MM.1S (cell line): ENCODE measurements around the gene CD24.

ENCODE experiments used
- DNase-seq: peaks from one replicate; pipeline ENCODE4 v3.0.0-alpha.2; 2015
- H2AFZ ChIP-seq: fragments of 300-600 bp; sonication (generic); 2 replicates; pipeline ENCODE4 v1.6.0; 2016; ENCODE audit warnings: antibody characterized with exemption, low read length
- H3F3A ChIP-seq: fragments of 300-600 bp; sonication (generic); 2 replicates; pipeline ENCODE4 v1.6.1; 2016; ENCODE audit warnings: mild to moderate bottlenecking, antibody characterized with exemption, low read length, moderate library complexity, mixed read lengths; ENCODE audit not compliant: insufficient read depth
- H3K27ac ChIP-seq: fragments of 300-600 bp; sonication (generic); 2 replicates; pipeline ENCODE4 v1.5.1; 2016; ENCODE audit warnings: mild to moderate bottlenecking, low read length
- H3K27me3 ChIP-seq: fragments of 300-600 bp; sonication (generic); replicated peaks from 2 replicates; pipeline ENCODE4 v1.6.0; 2016; ENCODE audit warnings: low read length; ENCODE audit not compliant: insufficient read depth
- H3K36me3 ChIP-seq: fragments of 300-600 bp; sonication (generic); replicated peaks from 2 replicates; pipeline ENCODE4 v1.6.1; 2016; ENCODE audit warnings: mild to moderate bottlenecking, low read length, mixed read lengths; ENCODE audit not compliant: insufficient read depth
- H3K4me1 ChIP-seq: fragments of 300-600 bp; sonication (generic); 2 replicates; pipeline ENCODE4 v1.6.1; 2016; ENCODE audit warnings: low read length, mixed read lengths
- H3K4me2 ChIP-seq: fragments of 300-600 bp; sonication (generic); 2 replicates; pipeline ENCODE4 v1.6.0; 2016; ENCODE audit warnings: low read depth, low read length
- H3K4me3 ChIP-seq: fragments of 300-600 bp; sonication (generic); 2 replicates; pipeline ENCODE4 v1.5.1; 2016; ENCODE audit warnings: low read length, mixed read lengths
- H3K79me2 ChIP-seq: fragments of 300-600 bp; sonication (generic); 2 replicates; pipeline ENCODE4 v1.6.1; 2016; ENCODE audit warnings: mixed run types, low read length, mixed read lengths
- H3K9ac ChIP-seq: fragments of 300-600 bp; sonication (generic); 2 replicates; pipeline ENCODE4 v1.6.1; 2016; ENCODE audit warnings: low read length, mixed read lengths
- H3K9me2 ChIP-seq: fragments of 300-600 bp; sonication (generic); replicated peaks from 2 replicates; pipeline ENCODE4 v1.6.1; 2016; ENCODE audit warnings: mild to moderate bottlenecking, low read length, mixed read lengths; ENCODE audit not compliant: insufficient read depth
- H3K9me3 ChIP-seq: fragments of 300-600 bp; sonication (generic); replicated peaks from 2 replicates; pipeline ENCODE4 v1.6.1; 2016; ENCODE audit warnings: mild to moderate bottlenecking, low read length, mixed read lengths; ENCODE audit not compliant: insufficient read depth
- H4K20me1 ChIP-seq: fragments of 300-600 bp; sonication (generic); 2 replicates; pipeline ENCODE4 v1.6.1; 2016; ENCODE audit warnings: mild to moderate bottlenecking, low read length, moderate library complexity, mixed read lengths; ENCODE audit not compliant: insufficient read depth
- EZH2 ChIP-seq: fragments of 300-600 bp; sonication (generic); optimal IDR thresholded peaks from 2 replicates; pipeline ENCODE3; 2017; ENCODE audit warnings: low read depth, mild to moderate bottlenecking, antibody characterized with exemption, low read length, mixed read lengths
- EZH2phosphoT487 ChIP-seq: fragments of 300-600 bp; sonication (generic); IDR thresholded peaks from 2 replicates; pipeline ENCODE4 v1.6.1; 2018; ENCODE audit warnings: antibody characterized with exemption, low read length
- TF ChIP-seq, protein P1 (sequence below): fragments of 300-600 bp; sonication (generic); IDR thresholded peaks from 2 replicates; pipeline ENCODE4 v1.5.1; 2016; ENCODE audit warnings: antibody characterized with exemption, low read length, mixed read lengths

The CD24 gene

DNA sequence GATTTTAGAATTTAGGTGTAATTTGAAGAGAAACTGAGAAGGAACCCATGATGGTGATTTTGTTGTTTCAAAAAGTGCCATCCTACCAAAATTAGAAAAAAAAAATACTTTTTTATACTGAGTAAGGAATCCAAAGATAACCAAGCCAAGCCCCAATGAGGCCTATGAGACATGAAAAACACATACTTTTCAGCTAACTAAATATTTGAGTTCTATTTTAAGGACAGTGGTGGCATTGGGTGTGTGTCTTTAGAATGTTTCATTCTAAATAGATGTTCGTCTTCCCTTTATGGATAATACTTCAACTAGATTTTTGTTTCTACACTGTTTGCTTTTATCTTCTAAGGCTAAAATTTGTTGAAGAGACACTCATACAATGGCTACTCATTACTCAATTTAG is 9.6 kb downstream of the CD24 start:
- Histone ChIP-seq H3K36me3 (no peaks in the 10 kb centered on the region), H3F3A (no peaks in the 10 kb centered on the region), H3K27ac (no peak overlapping the region), H3K79me2 (no peaks in the 10 kb centered on the region), H3K4me3 (no peak overlapping the region), H3K9ac (no peak overlapping the region), H4K20me1 (no peaks in the 10 kb centered on the region), H3K9me3 (no peaks in the 10 kb centered on the region), H3K4me1 (no peaks in the 10 kb centered on the region), H3K4me2 (no peak overlapping the region), H3K9me2 (no peaks in the 10 kb centered on the region), H2AFZ (no peak overlapping the region), H3K27me3 (no peaks in the 10 kb centered on the region)
- DNase-seq: no peak
- TF ChIP-seq, protein P1, sequence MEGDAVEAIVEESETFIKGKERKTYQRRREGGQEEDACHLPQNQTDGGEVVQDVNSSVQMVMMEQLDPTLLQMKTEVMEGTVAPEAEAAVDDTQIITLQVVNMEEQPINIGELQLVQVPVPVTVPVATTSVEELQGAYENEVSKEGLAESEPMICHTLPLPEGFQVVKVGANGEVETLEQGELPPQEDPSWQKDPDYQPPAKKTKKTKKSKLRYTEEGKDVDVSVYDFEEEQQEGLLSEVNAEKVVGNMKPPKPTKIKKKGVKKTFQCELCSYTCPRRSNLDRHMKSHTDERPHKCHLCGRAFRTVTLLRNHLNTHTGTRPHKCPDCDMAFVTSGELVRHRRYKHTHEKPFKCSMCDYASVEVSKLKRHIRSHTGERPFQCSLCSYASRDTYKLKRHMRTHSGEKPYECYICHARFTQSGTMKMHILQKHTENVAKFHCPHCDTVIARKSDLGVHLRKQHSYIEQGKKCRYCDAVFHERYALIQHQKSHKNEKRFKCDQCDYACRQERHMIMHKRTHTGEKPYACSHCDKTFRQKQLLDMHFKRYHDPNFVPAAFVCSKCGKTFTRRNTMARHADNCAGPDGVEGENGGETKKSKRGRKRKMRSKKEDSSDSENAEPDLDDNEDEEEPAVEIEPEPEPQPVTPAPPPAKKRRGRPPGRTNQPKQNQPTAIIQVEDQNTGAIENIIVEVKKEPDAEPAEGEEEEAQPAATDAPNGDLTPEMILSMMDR: no peak
- TF ChIP-seq EZH2phosphoT487: no peak
- no peak for TF ChIP-seq EZH2

DNA sequence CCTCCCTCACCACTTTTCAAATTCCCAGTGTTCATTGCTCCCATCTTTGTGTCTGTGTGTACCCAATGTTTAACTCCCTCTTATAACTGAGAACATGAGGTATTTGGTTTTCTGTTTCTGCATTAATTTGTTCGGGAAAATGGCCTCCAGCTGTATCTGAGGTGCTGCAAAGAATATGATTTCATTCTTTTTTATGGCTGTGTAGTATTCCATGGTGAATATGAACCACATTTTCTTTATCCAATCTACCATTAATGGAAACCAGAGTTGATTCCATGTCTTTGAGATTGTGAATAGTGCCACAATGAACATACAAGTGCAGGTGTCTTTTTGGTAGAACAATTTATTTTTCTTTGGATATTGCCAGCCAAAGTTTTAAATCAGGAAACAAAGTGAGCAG is 10.4 kb downstream of the CD24 start:
- H3K36me3 ChIP-seq: no peaks in the 10 kb centered on the region
- H3K27ac ChIP-seq: no peak overlapping the region
- no peak overlapping the region for H3K9ac ChIP-seq
- no peak for DNase-seq
- no peak for TF ChIP-seq EZH2phosphoT487
- no peak for TF ChIP-seq EZH2
- TF ChIP-seq, protein P1: no peak
- H3K4me2 ChIP-seq: no peak overlapping the region
- no peaks in the 10 kb centered on the region for H3K79me2 ChIP-seq
- no peaks in the 10 kb centered on the region for H3K9me3 ChIP-seq
- H4K20me1 ChIP-seq: no peaks in the 10 kb centered on the region
- no peaks in the 10 kb centered on the region for H3K4me1 ChIP-seq
- H3K27me3 ChIP-seq: no peaks in the 10 kb centered on the region
- H3F3A ChIP-seq: no peaks in the 10 kb centered on the region
- no peak overlapping the region for H2AFZ ChIP-seq
- no peaks in the 10 kb centered on the region for H3K9me2 ChIP-seq
- no peak overlapping the region for H3K4me3 ChIP-seq

- no peaks in the 10 kb centered on the region for H3K4me1 ChIP-seq
- no peaks in the 10 kb centered on the region for H3F3A ChIP-seq
- H3K9ac ChIP-seq: no peak overlapping the region
- no peak overlapping the region for H2AFZ ChIP-seq
- no peaks in the 10 kb centered on the region for H3K36me3 ChIP-seq
- TF ChIP-seq EZH2: no peak
- TF ChIP-seq, protein P1: no peak
- TF ChIP-seq EZH2phosphoT487: no peak
- no peak overlapping the region for H3K27ac ChIP-seq
- no peaks in the 10 kb centered on the region for H3K9me2 ChIP-seq
- H3K4me3 ChIP-seq: no peak overlapping the region
- H3K27me3 ChIP-seq: no peaks in the 10 kb centered on the region
- H3K9me3 ChIP-seq: no peaks in the 10 kb centered on the region
- no peak overlapping the region for H3K4me2 ChIP-seq
- no peak for DNase-seq
- no peaks in the 10 kb centered on the region for H3K79me2 ChIP-seq
- no peaks in the 10 kb centered on the region for H4K20me1 ChIP-seq
These were observed 11.0 kb downstream of the CD24 start for GRCh38 chr6:106963544-106963943.
